Measurements from ENCODE around the gene SAMD4A.

- TF ChIP-seq CTCF (IDR thresholded peaks at IDR 0.05; ENCODE audit: low read length), result no peak
- no peak for TF ChIP-seq EZH2 (IDR thresholded peaks at IDR 0.05; ENCODE audit: borderline replicate concordance, low read length)
Measured at GRCh38 chr14:54627540-54628363, 60.8 kb downstream of the SAMD4A start.

Data from OCI-LY1 (cell line).